ENCODE data around the gene PELO. TPM values are rescaled to one million over a fixed set of nuclear protein-coding genes. Genes with fewer than 3 reads are reported as not detected.
A peak's percentile ranks its signal among the peaks of the same experiment; 100 is the strongest.

The PELO gene
- polyA plus RNA-seq, 2 donors, result 3.9 to 12.5 TPM

GRCh38 chr5:52831786-52832511 lies 44.2 kb downstream of the PELO start:
- H3K4me3 ChIP-seq (ENCODE audit: low read depth in 1 of 2, low read length in 2 of 2), result no peak overlapping the region
- no peaks in the 10 kb centered on the region for H3K36me3 ChIP-seq (ENCODE audit: control insufficient read depth in 2 of 2, insufficient read depth in 2 of 2, low read length in 1 of 2)
- 74 to 80% methylated on average over 2 of the region's 2 CpGs for WGBS, 2 donors
- H3K27ac ChIP-seq (ENCODE audit: low read depth in 2 of 2, low read length in 1 of 2), result no peak overlapping the region
- no peaks in the 10 kb centered on the region for H3K4me1 ChIP-seq (ENCODE audit: control insufficient read depth in 2 of 2, insufficient read depth in 2 of 2, low read length in 1 of 2)
- H3K9me3 ChIP-seq (ENCODE audit: control insufficient read depth in 2 of 2, insufficient read depth in 1 of 2, low read depth in 1 of 2, low read length in 1 of 2), result no peaks in the 10 kb centered on the region
- H3K27me3 ChIP-seq (ENCODE audit: control insufficient read depth in 1 of 2, insufficient read depth in 2 of 2, low read length in 2 of 2), result no peaks in the 10 kb centered on the region

GRCh38 chr5:52834320-52834719 lies 46.6 kb downstream of the PELO start:
- Histone ChIP-seq H3K27me3 (ENCODE audit: control insufficient read depth in 1 of 2, insufficient read depth in 2 of 2, low read length in 2 of 2) (no peaks in the 10 kb centered on the region), H3K9me3 (ENCODE audit: control insufficient read depth in 2 of 2, insufficient read depth in 1 of 2, low read depth in 1 of 2, low read length in 1 of 2) (no peaks in the 10 kb centered on the region), H3K36me3 (ENCODE audit: control insufficient read depth in 2 of 2, insufficient read depth in 2 of 2, low read length in 1 of 2) (no peaks in the 10 kb centered on the region), H3K27ac (ENCODE audit: low read depth in 2 of 2, low read length in 1 of 2) (no peak overlapping the region), H3K4me3 (ENCODE audit: low read depth in 1 of 2, low read length in 2 of 2) (no peak overlapping the region), H3K4me1 (ENCODE audit: control insufficient read depth in 2 of 2, insufficient read depth in 2 of 2, low read length in 1 of 2) (peaks cover 0 to 2% of the 10 kb centered on the region in 2 donors)
- WGBS, 2 donors, result 89 to 93% methylated on average over 2 of the region's 2 CpGs

- no peaks in the 10 kb centered on the region for H3K9me3 ChIP-seq (ENCODE audit: control insufficient read depth in 2 of 2, insufficient read depth in 1 of 2, low read depth in 1 of 2, low read length in 1 of 2)
- no peaks in the 10 kb centered on the region for H3K36me3 ChIP-seq (ENCODE audit: control insufficient read depth in 2 of 2, insufficient read depth in 2 of 2, low read length in 1 of 2)
- 67 to 75% methylated on average over 7 of the region's 7 CpGs for WGBS, 2 donors
- H3K4me1 ChIP-seq (ENCODE audit: control insufficient read depth in 2 of 2, insufficient read depth in 2 of 2, low read length in 1 of 2), result peaks cover 0 to 2% of the 10 kb centered on the region in 2 donors
- H3K4me3 ChIP-seq (ENCODE audit: low read depth in 1 of 2, low read length in 2 of 2), result no peak overlapping the region
- H3K27ac ChIP-seq (ENCODE audit: low read depth in 2 of 2, low read length in 1 of 2), result peak overlapping the region; percentile 14 to 33
- no peaks in the 10 kb centered on the region for H3K27me3 ChIP-seq (ENCODE audit: control insufficient read depth in 1 of 2, insufficient read depth in 2 of 2, low read length in 2 of 2)
Measured at GRCh38 chr5:52837068-52837467, 49.4 kb downstream of the PELO start.

Other genes with a start within 250 kb of the PELO start
- 1 to 10 TPM; 5.3 to 7.7 TPM for gene ITGA1, start within 50 bp of the PELO start, polyA plus RNA-seq
- 1 to 10 TPM; 3.7 to 6.4 TPM for gene ITGA2, start 201.4 kb downstream of the PELO start, polyA plus RNA-seq